ENCODE data around the gene ATXN10.
"Not testable (repeated sequence)": the region's sequence is repeated elsewhere in the genome, so short reads cannot be mapped to it uniquely, and the experiment has no call there.

The ATXN10 gene

DNA sequence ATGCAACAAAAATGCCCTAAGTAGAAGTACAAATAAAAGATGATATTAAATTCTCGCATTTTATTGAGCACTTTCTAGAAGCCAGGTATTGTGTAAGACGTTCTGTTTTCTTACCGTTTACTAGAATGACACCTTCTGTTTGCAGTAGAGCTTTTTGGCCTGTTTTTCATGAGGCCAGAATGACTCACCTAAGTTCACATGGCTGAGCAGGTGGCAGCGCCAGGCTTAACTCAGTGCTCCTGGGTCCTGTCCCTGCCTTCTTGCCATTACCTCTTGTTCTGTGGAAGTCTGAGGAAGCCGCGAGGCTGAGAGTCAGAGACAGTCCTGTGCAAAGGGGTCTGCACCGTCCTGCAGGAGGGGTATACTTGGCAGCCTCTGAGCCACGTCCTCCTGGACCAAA, 113.8 kb downstream of the ATXN10 start:
- no peak for DNase-seq (ENCODE audit: low spot score)

- no peak for DNase-seq (ENCODE audit: low spot score)
These were observed 115.1 kb downstream of the ATXN10 start for GRCh38 chr22:45786726-45787125.

GRCh38 chr22:45787759-45788158, 116.1 kb downstream of the ATXN10 start:
- no peak for DNase-seq (ENCODE audit: low spot score)

DNA sequence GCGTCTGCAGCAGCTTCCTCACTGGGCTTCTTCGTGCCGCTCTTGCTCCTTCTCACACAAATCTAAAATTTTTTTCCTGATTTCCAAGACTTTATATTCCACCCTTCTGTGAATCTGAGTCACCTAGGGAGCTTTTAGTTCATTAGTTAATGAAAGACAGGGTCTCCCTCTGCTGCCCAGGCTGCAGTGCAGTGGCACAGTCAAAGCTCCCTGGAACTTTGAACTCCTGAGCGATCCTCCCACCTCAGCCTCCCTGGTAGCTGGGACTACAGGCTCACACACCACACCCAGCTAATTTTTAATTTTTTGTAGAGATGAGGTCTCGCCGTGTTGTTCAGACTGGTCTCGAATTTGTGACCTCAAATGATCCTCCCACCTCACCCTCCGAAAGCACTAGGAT, 116.9 kb downstream of the ATXN10 start:
- DNase-seq (ENCODE audit: low spot score): no peak

- DNase-seq (ENCODE audit: low spot score): no peak
These were observed 118.8 kb downstream of the ATXN10 start for GRCh38 chr22:45790401-45790800.

DNA sequence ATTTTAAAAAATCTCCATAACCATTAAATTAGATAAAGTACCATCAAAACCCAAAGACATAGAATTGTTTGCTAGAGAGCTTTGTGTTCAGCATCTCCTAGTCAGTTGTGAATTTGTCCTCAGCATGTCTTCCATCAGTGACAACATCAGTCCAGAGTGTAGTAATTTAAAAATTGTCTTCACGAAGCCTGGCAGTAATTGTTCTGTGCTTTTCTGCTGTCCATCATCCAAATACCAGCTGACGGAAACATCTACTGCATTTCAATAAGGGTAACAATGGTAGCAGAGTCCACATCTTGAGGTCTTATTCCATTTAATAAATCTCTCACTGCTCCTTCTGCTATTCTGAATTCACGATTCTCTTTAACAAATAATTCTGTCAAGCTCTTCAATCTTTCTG, 121.5 kb downstream of the ATXN10 start:
- DNase-seq (ENCODE audit: low spot score): no peak

DNA sequence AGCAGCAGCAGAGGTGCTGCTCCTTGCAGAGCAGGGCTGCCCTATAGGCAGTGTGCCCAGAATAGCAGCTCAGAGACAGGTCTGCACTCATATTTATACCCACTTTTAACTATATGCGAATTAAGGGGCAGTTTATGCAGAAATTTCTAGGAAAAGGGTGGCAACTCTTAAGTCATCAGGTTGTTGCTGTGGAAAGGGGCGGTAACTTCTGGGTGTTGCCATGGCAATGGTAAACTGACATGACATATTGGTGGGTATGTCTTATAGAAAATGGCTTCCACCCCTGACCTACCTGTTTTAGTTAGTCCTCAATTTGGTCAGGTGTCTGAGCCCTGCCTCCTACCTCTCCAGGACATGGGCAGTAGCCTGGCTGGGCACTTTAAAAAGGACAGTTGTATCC, 122.3 kb downstream of the ATXN10 start:
- DNase-seq (ENCODE audit: low spot score): no peak

DNA sequence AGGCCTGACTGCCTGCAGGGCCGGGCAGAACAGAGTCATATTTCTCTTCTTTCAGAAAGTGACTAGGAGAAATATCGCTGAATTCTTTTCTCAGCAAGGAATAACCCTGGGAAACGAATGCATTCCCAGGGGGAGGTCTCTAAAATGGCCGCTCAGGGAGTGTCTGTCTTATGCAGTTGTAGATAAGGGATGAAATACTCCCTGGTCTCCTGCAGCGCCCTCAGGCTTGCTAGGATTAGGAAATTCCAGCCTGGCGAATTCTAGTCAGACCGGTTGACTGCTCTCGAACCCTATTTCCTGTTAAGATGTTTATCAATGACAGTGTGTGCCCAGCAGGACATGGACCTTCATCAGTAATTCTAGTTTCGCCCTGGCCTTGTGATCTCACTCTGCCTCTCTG, 124.4 kb downstream of the ATXN10 start:
- DNase-seq (ENCODE audit: low spot score): not testable (repeated sequence)

DNA sequence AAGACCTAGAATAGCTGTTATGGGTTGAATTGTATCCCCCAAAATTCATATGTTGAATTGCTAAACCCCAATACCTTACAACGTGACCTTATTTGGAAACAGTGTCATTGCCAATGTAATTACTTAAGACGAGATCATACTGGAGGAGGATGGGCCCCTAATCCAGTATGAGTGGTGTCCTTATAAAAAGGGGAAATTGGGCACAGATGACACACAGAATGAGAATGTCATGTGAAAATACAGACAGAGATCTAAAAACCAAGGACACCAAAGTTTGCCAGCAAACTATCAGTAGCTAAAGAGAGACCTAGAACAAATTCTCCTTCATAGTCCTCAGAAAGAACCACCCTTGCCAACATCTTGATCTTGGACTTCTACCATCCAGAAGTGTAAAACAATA, 127.7 kb downstream of the ATXN10 start:
- DNase-seq (ENCODE audit: low spot score): no peak

DNA sequence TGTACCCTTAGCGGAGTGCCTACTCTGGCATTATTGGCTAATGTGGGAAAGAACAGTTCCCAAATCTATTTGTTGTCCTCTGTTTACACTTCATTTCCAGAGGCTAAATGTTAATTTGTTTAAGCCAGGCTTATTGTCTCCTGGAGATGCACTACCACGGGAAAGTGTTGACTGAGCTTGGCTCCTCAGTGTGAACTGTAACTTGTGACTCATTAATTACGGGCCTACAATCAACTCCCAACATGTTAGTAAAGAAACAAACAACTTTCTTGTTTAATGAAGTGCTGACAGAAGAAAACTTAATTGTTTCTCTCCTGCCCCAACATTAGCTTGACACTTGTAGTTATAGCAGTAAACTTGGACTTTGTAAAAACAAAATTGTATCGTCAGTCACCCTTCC, 130.4 kb downstream of the ATXN10 start:
- DNase-seq (ENCODE audit: low spot score): no peak

DNA sequence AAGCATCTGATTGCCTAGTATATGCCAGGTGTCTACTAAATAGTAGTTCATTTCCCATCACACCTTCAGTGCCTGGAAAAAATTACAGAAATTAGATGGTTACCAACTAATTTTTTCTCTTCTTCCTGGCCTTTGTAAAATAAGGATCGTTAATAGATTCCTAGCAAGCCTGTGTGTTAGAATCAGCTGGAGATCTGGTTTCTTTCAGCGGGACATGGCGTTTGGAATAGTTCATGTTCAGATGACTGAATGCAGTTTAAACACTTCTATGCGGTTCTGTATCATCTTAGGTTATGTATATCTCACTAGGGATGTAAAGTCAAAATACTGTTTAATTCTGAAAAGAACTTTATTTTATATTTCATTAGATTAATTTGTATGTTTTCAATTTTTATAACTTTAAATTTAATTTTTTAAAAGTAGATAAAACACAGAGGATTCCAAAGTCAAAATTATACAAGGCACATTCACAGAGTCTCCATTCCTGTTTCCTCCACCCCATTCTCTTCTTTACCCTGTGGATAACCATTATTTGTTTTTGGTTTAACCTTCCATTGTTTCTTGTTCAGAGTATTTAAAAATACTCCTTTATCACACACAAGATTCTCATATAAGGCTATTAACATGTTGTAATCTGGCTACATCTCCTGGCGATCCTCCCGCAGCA, 132.8 kb downstream of the ATXN10 start:
- no peak for DNase-seq (ENCODE audit: low spot score)

- DNase-seq (ENCODE audit: low spot score): no peak
These were observed 133.3 kb downstream of the ATXN10 start for GRCh38 chr22:45804986-45805325.

GRCh38 chr22:45805413-45805812, 133.8 kb downstream of the ATXN10 start:
- no peak for DNase-seq (ENCODE audit: low spot score)

DNA sequence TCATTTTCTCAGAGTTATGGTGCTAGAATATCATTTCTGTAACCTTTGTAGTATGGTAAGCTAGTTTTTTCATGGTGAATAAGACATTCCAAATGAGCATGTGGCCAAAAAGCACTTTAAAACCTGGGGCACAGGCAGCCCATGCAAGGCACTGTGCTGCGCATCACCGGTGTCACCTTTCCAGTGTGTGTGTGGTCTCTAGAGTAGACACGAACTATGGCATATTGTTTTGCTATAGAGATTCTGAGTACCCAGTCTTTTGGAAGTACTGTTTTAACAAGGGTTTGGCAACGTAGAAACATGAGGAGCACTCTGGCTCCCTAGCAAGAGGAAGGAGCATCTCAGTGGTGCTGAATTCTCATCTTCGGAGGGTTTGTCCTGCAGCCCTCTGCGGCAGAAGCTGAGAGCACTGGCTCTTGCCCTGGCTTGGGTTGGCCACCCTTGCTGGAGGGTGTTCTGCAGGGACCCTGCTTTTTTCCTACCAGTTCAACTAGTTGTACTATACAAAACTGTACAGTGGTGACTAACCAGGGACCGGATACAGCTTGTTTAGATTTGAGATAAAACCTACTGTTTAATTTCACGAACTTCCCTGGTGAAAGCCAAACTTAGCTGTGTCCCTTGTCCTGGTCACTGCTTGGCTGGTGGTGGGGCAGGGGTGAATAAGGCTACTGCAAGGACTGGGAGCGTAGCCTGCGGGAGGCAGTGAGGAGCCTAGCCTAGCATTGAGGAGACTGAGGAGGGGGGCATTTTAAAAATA, 135.7 kb downstream of the ATXN10 start:
- no peak for DNase-seq (ENCODE audit: low spot score)

GRCh38 chr22:45812910-45813309, 141.3 kb downstream of the ATXN10 start:
- no peak for DNase-seq (ENCODE audit: low spot score)

DNA sequence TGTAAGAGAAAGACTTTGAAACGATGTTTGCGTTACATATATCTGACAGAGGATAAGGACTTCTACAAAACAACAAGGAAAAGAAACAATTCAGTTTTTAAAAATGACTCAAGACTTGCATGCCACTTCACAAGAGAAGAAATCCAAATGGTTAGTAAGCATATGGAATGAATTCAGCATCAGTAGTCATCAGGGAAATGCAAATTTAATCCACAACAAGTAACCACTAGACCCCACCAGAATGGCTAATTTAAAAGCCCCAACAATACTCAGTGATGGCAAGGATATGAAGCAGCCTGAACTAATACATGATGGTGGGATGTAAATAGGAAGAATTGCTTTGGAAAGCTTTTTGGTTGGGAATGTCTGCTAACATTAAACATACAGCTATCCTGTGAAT, 142.6 kb downstream of the ATXN10 start:
- DNase-seq (ENCODE audit: low spot score): no peak

- DNase-seq (ENCODE audit: low spot score): no peak
These were observed 145.1 kb downstream of the ATXN10 start for GRCh38 chr22:45816776-45817175.

GRCh38 chr22:45817745-45818423, 146.2 kb downstream of the ATXN10 start:
- DNase-seq (ENCODE audit: low spot score): no peak

- no peak for DNase-seq (ENCODE audit: low spot score)
These were observed 146.9 kb downstream of the ATXN10 start for GRCh38 chr22:45818424-45819085.

GRCh38 chr22:45819305-45819704, 147.7 kb downstream of the ATXN10 start:
- DNase-seq (ENCODE audit: low spot score): no peak

DNA sequence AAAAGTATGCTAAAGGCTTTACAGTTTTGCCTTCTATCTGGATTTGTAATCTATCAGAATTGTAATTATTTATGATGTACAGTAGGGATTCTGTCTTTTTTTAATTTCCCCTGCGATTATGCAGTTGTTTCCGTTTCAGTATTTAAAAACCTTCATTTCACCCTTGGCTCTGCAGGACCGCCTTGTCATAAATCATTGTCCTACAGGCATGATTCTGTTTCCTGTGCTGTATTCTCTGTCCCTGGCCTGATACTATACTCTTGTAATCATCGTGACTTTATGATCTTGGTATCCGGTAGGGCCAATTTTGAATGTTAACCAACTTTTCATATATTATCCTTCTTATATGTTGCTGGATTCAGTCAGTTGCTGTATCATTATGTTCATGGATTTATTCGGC, 151.7 kb downstream of the ATXN10 start:
- no peak for DNase-seq (ENCODE audit: low spot score)

DNA sequence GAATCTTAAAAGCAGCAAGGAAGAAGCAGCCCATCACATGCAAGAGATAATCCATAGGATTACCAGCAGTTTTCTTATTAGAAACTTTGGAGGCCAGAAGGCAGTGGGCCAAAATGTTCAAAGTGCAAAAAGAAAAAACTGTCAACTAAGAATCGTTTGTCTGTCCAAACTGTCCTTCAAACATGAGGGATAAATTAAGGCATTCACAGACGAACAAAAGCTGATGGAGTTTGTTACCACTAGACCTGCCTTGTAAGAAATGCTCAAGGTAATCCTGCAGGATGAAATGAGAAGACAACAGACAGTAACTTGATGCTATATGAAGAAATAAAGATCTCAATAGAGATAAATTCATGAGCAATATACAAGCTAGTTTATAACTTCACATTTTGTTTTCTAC, 154.9 kb downstream of the ATXN10 start:
- no peak for DNase-seq (ENCODE audit: low spot score)

DNA sequence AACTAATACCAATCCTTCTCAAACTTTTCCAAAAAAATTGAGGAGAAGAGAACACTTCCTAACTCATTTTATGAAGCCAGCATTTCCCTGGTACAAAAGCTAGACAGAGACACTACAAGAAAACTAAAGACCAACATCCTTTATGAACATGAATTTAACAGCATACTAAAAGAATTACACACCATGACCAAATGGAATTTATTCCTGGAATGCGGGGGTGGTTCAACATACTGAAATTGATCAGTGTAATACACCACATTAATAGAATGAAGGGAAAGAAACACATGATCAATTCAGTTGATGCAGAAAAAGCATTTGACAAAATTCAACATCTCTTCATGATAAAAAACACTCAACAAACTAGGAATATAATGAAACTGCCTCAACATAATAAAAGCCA, 157.2 kb downstream of the ATXN10 start:
- no peak for DNase-seq (ENCODE audit: low spot score)

Measured in hematopoietic multipotent progenitor cell treated with erythropoietin and hydrocortisone succinate and interleukin-3 and kit ligand, for 17 days (in vitro differentiated cells).